ENCODE measurements around the gene ANK3.

GRCh38 chr10:60266513-60266912 is 123.2 kb downstream of the ANK3 start:
- TF ChIP-seq, protein P1, sequence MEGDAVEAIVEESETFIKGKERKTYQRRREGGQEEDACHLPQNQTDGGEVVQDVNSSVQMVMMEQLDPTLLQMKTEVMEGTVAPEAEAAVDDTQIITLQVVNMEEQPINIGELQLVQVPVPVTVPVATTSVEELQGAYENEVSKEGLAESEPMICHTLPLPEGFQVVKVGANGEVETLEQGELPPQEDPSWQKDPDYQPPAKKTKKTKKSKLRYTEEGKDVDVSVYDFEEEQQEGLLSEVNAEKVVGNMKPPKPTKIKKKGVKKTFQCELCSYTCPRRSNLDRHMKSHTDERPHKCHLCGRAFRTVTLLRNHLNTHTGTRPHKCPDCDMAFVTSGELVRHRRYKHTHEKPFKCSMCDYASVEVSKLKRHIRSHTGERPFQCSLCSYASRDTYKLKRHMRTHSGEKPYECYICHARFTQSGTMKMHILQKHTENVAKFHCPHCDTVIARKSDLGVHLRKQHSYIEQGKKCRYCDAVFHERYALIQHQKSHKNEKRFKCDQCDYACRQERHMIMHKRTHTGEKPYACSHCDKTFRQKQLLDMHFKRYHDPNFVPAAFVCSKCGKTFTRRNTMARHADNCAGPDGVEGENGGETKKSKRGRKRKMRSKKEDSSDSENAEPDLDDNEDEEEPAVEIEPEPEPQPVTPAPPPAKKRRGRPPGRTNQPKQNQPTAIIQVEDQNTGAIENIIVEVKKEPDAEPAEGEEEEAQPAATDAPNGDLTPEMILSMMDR (IDR thresholded peaks at IDR 0.05 in 8 of 11, conservative IDR thresholded peaks at IDR 0.05 in 3 of 11) = no peak
- TF ChIP-seq POLR2A (IDR thresholded peaks at IDR 0.05) = no peak
- TF ChIP-seq POLR2AphosphoS5 (IDR thresholded peaks at IDR 0.05) = no peak

Data from spleen (tissue), 7 donors.